Measurements from ENCODE around the gene MT4. TPM values are rescaled to one million over a fixed set of nuclear protein-coding genes. Genes with fewer than 3 reads are reported as not detected.
"Not testable (repeated sequence)": the region's sequence is repeated elsewhere in the genome, so short reads cannot be mapped to it uniquely, and the experiment has no call there.

MT4 gene
- total RNA-seq, 1 donor from 2014 or later = not detected

DNA sequence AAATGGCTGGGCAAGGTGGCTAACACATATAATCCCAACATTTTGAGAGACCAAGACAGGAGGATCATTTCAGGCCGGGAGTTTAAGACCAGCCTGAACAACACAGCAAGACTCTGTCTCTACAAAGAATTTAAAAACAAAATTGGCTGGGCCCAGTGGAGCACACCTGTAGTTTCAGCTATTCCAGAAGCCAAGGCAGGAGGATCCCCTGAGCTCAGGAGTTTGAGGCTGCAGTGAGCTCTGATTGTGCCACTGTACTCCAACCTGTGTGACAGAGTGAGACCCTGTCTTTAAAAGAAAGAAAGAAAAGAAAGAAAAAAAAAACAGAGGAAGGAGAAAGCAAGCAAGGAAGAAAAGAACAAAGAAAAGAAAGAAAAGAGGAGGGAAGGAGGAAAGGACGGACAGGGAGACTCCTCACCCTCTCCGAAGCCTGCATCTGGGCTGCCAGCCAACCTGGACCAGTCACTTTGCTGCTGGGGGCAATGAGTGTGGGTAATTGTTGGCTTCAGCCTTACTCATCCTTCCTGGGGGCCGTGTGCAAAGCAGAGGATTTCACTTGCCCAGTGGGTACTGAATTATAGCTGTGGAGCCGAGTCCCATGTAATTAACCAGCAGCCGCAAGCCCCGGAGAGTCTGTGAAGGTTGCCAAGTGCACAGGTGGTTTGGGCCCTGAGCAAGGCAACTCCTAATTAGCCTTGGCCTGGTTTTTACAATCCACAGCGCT lies 6.7 kb upstream of the MT4 start:
- intact Hi-C loops (cut with micrococcal nuclease) = no loop called here

DNA sequence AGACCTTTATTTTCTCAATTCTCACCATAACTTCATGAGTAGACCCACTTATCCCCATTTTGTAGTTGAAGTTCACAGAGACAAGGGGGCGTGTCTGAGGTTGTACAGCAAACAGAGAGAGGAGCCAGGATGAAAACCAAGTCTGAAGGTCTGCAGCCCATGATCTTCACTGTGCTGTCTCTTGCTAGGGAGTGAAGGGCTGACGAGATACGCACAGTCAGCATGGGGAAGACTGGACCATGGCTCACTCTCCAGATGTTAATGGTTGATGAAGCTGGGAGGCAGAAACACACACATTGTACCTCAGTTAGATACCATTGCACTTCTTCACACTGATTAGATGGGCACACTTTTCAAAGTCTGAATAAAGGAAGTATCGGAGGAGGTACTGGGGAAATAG lies 5.8 kb upstream of the MT4 start:
- intact Hi-C loops (cut with micrococcal nuclease) = no loop called here

DNA sequence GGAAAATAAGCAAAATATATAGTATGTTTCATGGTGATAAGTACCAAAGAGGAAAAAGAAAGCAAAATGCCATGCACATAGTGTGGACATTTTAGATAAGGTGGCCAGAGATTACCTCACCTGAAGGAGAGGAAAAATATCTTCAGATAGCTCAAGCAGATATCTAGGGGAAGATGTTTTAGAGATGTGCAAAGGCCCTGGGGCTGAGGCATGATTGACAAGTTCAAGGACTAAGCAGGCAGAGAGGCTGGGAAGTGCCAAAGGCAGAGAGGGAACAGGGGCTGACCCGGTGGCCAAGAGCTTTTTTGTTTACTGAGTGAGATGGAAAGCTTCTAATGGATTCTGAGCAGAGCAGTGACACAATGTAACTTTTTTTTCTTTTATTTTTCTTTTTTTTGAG lies 4.4 kb upstream of the MT4 start:
- intact Hi-C loops (cut with micrococcal nuclease) = no loop called here

DNA sequence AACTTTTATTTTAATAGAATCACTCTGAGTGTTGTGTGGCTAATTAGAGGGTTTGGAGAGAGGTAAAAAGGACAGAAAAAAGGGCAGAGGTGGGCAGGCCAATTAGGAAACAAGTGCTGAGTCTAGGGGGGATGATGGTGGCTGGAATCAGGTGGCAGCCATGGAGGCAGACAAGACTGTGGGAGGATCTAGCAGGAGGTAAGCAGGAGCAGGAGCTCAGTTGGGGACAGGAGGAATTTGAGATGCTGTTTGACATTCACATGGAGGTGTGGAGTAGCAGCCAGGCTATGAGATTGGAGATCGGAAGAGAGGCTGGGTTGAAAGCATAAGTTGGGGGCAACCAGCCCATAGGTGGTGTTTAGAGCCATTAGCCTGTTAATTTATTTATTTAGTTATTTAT lies 3.7 kb upstream of the MT4 start:
- intact Hi-C loops (cut with micrococcal nuclease) = no loop called here

DNA sequence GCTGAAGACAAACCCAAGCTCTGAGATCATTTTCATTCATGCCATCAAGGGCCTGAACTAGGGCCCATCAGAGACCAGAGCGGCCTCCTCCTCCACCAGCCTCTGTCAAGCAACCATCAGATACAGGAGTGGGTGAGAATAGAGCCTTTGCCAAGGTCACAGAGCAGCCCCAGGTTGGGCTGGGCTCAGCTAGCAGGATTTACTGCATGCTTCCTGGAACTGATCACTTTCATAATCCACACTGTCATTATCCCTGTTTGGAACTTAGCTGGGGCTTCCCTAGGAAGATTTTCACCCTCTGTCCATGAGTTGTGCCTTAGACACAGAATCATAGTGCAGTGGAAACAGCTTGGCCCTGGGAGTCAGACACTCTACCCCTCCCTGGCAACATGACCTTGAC lies 5.1 kb downstream of the MT4 start:
- intact Hi-C loops (cut with micrococcal nuclease) = no loop called here

DNA sequence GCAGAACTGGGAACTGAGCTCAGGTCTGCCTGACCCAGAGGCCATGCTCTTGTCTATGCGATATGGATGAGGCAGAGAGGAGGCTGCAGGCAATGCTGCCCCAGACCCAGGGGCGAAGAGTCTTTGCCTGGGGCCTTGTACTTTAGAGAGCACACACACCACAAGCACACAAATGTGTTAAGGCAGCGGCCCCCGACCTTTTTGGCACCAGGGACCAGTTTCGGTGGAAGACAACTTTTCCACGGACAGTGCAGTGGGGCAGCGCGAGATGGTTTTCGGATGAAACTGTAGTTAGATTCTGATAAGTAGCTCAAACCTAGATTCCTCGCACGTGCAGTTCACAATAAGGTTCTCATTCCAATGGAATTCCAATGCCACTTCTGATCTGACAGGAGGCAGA lies 6.7 kb downstream of the MT4 start:
- intact Hi-C loops (cut with micrococcal nuclease) = no loop called here

DNA sequence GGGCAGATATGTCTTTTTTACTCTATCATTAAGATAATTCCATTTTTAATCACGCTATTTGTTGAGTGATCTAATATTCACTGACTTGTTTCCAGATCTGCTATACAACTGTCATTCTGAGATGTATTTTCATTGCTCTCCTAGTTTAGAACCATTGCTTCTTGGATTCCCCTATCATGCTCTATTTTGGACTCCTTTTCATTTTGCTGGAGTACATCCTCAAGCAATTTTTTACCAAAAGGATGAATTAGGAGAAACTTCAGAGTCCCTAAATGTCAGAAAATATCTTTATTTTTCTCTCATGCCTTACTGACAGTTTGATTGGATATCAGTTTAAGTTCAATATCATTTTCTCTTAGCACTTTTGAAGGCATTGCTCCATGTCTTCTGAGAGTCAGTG lies 9.8 kb downstream of the MT4 start:
- intact Hi-C loops (cut with micrococcal nuclease) = no loop called here

DNA sequence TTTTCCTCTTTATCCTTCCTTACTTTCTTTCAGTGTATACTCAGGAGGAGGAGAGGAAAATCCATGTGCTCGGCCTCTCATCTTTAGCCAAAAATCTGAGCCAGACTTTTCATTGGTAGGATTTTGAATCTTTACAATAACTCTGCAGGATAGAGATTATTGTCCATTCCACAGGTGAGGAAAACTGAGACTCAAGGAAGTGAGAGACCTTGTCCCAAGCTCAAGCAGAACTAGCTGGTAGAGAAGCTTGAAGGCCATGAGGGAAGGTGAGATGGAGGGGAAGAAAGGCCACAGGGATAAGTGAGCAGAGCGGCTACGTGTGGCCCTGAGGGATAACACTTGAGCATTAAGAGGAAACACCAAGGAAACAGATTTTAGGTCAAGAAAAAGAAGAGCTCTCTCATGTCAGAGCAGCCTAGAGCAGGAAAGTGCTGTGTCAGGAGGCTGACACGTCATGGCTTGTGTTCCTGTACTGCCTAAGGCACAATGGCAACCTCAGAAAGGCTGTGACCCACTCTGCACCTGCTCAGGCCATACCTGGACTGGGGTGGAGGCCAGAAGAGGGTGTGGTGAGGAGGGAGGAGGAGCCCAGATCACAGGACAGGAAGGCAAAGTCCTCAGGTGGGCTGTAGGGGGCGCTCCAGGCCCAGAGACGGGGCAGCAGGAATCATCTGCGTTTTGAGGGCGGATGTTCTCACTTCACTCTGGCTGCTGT lies 11.9 kb downstream of the MT4 start:
- intact Hi-C loops (cut with micrococcal nuclease) = loop anchor here (1.0 to 2.0 kb wide), 4 partner anchors 24 to 126 kb away; partner anchors contain the start of gene MT1X

DNA sequence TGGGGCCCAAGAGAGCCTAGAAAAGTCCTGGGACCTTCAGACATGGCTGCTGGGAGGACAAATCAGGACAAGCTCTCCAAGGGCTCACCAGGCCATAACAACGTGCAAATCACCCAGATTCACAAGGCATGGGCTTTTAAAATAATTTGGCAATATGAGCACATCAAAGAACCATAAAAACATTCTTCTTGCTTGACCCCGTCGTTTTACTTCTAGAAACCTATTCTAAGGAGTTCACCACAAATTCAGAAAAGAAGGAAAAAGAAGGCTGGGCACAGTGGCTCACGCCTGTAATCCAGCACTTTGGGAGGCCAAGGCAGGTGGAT lies 12.4 kb downstream of the MT4 start:
- intact Hi-C loops (cut with micrococcal nuclease) = loop anchor here (1.0 to 2.0 kb wide), 4 partner anchors 23 to 125 kb away; partner anchors contain the start of gene MT1X

DNA sequence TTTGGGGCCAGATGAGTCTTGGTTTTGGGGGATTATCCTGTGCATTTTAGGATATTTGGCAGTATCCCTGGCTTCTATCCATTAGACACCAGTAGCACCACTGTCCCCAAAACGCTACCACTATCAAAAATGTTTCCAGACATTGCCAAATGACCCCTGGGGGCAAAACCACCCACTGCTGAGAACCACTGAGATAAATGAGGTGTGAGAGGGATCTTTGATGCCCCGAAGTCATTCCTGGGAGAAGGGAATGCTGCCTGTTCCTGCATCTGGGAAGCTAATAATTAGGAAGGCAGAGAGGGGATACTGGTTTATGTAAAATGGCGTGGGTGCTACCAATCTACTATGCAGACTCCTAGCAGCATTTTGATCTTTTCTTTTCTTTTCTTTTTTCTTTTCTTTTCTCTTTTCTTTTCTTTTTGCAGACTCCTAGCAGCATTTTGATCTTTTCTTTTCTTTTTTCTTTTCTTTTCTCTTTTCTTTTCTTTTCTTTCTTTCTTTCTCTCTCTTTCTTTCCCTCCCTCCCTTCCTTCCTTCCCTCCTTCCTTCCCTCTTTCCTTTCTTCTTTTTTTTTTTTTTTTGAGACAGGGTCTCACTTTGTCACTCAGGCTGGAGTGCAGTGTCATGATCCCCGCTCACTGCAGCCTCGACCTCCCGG lies 15.6 kb downstream of the MT4 start:
- intact Hi-C loops (cut with micrococcal nuclease) = no loop called here

DNA sequence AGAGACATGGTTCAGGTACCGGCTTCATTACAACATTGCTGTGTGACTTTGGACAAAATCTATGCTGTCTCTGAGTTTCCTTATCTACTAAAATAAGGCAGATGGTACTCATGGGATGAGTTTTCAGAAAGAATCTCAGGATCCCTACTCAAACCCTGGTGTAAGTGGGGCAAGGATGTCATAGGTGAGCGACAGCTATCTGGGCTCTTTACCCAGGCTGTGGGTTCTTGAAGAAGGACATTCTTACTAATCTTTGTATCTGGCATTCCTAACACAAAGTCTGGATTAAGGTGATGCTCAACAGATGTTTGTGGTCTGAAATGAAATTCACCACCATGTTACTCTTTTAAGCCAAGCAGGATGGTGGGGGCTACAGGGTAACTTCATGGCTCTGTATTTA lies 18.0 kb downstream of the MT4 start:
- intact Hi-C loops (cut with micrococcal nuclease) = not testable (repeated sequence)

DNA sequence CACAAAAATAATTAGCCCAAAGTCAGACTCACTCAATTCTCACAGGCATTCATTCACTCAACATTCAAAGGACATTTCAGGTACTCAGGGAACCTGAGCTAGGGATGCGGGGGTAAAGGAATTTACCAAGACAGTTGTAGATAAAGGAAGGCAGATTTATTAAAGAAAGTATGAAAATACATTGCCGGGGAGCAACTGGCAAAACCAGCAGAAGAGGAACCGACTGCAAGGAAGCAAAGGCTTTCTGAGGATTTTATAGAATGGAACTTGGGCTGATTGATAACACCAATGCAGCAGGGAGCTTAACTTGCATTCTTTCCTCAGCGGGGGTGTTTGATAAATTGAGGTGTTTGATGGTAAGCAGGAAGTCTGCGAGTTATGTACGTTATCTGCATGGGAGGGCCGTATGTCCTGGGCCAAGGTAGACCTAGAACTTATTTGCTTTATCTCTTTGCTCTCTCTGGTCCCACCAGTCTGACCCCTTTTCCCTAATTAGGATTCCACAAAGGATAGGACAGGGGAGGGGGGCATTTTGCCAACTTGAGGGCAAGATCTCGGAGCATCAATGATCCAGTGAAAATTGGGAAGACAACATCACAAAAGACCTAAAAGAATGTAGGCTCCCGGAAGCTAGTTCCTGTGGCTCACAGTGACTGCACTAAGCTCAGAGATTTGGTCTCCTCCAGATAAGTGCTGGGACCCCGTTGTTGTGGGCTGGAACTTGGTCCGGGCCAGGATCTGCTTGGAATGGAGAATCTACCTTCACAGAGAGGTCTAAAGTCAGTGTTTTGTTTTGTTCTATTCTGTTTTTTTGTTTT lies 18.7 kb downstream of the MT4 start:
- intact Hi-C loops (cut with micrococcal nuclease) = no loop called here

DNA sequence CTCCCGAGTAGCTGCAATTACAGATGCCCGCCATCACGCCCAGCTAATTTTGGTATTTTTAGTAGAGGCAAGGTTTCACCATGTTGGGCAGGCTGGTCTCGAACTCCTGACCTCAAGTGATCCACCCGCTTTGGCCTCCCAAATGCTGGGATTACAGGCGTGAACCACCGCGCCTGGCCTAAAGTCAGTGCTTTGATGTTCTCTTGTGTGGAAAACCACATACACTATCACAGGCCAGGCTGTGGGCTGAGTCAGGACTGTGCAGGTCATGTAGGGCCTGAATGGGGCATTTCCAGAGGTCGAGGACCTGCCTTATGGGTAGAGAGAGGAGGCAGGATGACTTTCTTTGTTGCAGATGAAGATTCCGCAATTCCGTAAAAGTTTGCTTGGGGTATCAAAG lies 19.4 kb downstream of the MT4 start:
- intact Hi-C loops (cut with micrococcal nuclease) = no loop called here

DNA sequence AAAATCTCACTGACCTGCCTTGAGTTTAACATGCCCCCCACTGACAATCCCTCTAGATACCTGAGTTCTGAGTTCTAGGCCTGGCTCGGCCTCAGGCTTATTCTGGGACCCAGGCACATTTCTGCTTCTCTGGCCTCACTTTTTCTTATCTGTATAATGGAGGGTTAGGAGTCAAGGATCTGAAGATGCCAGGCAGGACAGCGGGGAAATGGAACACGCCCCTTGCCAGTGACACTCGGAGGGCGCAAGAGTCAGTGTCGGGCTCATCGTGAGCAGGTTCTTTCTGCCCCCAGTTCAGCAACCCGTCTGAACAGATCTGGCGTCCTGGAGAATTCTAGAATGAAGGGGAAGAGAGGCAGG lies 23.9 kb downstream of the MT4 start:
- intact Hi-C loops (cut with micrococcal nuclease) = no loop called here

DNA sequence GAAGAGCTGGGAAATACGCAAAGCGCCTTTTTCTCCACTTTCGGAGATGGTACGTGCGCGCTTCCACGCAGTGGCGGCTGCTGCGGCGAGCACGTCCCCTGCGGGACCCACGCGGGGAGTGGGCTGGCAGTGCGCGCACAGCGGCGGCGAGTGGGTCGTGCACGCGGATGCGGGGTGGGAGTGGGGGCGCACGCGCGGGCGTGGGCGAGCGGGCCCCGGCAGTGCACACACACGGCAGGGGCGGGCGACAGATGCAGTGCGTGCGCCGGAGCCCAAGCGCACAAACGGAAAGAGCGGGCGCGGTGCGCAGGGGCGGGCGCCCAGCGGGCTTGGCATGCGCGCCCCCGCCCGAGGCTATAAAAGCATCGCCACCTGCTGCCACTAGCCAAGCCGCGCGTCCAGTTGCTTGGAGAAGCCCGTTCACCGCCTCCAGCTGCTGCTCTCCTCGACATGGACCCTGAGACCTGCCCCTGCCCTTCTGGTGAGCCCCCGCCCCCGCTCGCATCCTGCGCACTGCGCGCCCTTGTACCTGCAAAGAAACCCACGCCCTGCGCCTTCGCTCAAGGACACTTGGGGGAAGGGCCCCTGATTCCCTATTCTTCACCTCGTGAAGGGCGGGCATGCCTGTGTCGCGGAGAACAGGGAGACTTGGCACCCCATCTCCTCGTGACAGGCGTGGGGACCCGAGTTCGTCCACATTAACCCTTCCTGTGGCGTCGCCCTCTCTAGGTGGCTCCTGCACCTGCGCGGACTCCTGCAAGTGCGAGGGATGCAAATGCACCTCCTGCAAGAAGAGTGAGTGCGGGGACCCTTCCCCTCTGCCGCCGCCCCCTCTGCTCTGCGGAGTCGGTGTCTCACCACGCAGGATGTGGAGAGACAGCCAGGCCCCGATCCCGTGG lies 24.5 kb downstream of the MT4 start, which contains the start of gene MT3:
MT3 (plus strand) TSS at position 388 of the 899 bp plus-strand sequence; CDS start at position 451, 63 bp downstream.
- intact Hi-C loops (cut with micrococcal nuclease) = no loop called here

DNA sequence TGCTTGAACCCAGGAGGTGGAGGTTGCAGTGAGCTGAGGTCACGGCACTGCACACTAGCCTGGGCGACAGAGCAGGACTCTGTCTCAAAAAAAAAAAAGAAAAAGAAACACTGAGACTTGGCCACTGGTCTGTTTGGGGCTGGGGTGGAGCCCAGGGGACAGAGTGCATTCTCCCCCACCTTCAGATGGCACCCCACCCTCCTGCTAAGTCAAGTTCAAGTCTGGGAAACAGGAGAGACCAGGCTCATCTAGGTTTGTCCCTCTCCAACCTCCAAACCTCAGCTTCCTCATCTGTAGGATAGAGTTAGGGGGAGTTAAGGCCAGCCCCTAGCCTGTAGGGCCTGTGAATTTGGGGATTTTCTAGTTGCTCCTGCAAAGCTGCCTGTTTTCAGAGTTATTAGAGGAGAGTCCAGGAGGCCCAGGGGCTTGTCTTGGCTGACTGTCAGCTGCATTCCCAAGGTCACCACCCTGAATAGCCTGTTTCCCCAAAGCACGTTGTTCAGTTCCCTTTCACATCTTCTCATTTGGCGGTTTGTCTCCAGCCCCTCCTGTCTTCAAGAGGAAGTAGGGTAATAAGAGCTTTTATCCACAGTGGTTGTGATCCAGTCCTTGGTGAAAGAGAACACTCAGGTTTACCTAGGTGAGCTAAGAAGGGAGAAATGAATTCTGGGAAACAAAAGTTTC lies 26.6 kb downstream of the MT4 start:
- intact Hi-C loops (cut with micrococcal nuclease) = no loop called here

DNA sequence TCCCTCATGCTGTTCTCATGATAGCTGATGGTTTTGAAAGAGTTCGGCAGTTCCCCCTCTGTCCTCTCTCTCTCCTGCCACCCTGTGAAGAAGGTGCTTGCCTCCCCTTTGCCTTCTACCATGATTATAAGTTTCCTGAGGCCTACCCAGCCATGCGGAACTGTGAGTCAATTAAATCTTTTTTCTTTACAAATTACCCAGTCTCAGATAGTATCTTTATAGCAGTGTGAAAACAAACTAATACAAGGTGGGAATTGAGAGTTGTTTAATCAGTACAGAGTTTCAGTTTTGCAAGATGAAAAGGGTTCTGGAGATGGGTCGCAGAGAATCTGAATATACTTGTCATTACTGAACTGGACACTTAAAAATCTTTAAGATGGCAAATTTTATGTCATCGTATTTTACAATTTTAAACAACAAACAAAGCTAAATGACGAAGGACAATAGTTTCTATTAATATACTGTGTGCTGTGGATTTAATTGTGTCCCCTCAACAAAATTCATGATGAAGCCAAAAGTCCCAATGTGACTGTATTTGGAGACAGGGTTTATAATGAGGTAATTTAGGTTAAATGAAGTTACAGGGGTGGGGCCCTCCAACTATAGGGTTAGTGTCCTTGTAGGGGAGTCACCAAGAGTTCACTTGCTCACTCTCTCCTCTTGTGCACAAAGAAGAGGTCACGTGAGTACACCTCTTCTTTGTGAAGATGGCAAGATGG lies 28.9 kb downstream of the MT4 start:
- intact Hi-C loops (cut with micrococcal nuclease) = no loop called here

DNA sequence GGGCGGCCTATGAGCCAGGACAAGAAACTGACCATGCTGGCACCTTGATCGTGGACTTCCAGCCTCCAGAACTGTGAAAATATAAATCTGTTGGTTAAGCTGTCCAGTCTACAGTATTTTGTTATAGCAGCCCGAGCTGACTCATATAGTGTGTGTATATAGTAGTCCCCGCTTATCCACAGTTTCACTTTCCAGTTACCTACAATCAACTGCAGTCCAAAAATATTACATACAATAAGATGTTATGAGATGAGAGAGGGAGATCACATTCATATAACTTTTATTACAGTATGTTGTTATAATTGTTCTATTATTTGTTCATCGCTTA lies 29.4 kb downstream of the MT4 start:
- intact Hi-C loops (cut with micrococcal nuclease) = no loop called here

DNA sequence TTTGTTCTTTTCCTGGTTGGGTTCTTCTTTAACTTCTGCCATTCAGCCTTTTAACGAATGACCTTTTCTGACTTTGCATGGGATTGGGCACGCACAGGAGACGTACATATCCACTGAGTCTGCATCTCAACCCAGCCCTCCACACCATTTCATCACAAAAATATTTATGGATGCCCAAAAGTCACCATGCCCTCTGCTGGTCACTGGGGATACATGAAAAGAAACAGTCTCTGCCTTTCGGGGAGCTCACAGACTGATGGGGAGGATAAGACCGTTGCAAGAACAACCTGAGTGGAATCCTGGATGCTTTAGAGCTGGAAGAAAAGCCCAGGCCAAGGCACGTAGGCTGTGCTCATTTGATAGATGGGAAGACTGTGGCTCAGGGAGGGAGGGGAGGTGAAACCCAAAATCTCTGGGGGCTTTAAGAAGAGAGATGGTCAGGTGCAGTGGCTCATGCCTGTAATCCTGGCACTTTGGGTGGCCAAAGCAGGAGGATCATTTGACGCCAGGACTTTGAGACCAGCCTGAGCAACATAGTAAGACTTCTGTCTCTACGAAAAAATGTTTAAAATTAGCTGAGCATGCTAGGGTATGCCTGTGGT lies 35.6 kb downstream of the MT4 start:
- intact Hi-C loops (cut with micrococcal nuclease) = loop anchor here (1.0 to 5.0 kb wide), 2 partner anchors 23 to 88 kb away; no protein-coding TSS in a partner anchor
